Measurements from ENCODE around the gene ABCA3. TPM values are rescaled to one million over a fixed set of nuclear protein-coding genes. Genes with fewer than 3 reads are reported as not detected.

The ABCA3 gene
- total and polyA plus RNA-seq, 2 of the 8 experiments (the other 6 are each of a cell fraction or from before 2014, with no cell fraction given), result 5.7 to 7.9 TPM

GRCh38 chr16:2339521-2340484 lies 725 bp downstream of the ABCA3 start (continued):
- no peak for TF ChIP-seq RXRA (IDR thresholded peaks at IDR 0.05; ENCODE audit: insufficient read depth, low read depth, low read length)
- TF ChIP-seq EZH2 (IDR thresholded peaks at IDR 0.05; ENCODE audit: low read depth, low read length, severe bottlenecking), result peak; percentile 86
- TF ChIP-seq YY1 (IDR thresholded peaks at IDR 0.05; ENCODE audit: low read depth, low read length), result no peak
- TF ChIP-seq NRF1 (IDR thresholded peaks at IDR 0.05; ENCODE audit: low read depth, low read length), result no peak
- TF ChIP-seq KDM5A (IDR thresholded peaks at IDR 0.05; ENCODE audit: low read length), result no peak
- peak in 1 of 2 experiments; percentile 70; a peak in 1 of 4 replicates for TF ChIP-seq HDAC2 (IDR thresholded peaks at IDR 0.05; ENCODE audit: borderline replicate concordance in 1 of 2, low read depth in 2 of 2, low read length in 2 of 2)
- TF ChIP-seq KDM4A (IDR thresholded peaks at IDR 0.05; ENCODE audit: low read depth, low read length, severe bottlenecking), result peak; percentile 94
- 0 out of 2 replicates have a peak, but pooled peaks have one; percentile 34 for TF ChIP-seq PHF8 (conservative IDR thresholded peaks at IDR 0.05; ENCODE audit: low read depth, low read length)
- TF ChIP-seq SIN3A (conservative IDR thresholded peaks at IDR 0.05 in 1 of 2, IDR thresholded peaks at IDR 0.05 in 1 of 2; ENCODE audit: low read depth in 1 of 2, low read length in 2 of 2), result 0 out of 4 replicates have a peak, but pooled peaks of 1 of the 2 experiments have one; percentile 12
- peak; percentile 26 for TF ChIP-seq RNF2 (IDR thresholded peaks at IDR 0.05; ENCODE audit: borderline replicate concordance, low read depth, low read length, missing control alignments, poor library complexity, severe bottlenecking)
- TF ChIP-seq E2F6 (IDR thresholded peaks at IDR 0.05), result peak; percentile 89
- TF ChIP-seq SIX5 (IDR thresholded peaks at IDR 0.05; ENCODE audit: low read depth, low read length), result no peak
- no peak for TF ChIP-seq CHD1 (IDR thresholded peaks at IDR 0.05; ENCODE audit: low read depth, low read length)
- TF ChIP-seq RBBP5 (IDR thresholded peaks at IDR 0.05; ENCODE audit: borderline replicate concordance, low read depth, low read length), result 0 out of 2 replicates have a peak, but pooled peaks have one; percentile 12
- TF ChIP-seq RAD21 (IDR thresholded peaks at IDR 0.05 in 1 of 2, conservative IDR thresholded peaks at IDR 0.05 in 1 of 2; ENCODE audit: low read depth in 2 of 2, low read length in 2 of 2), result no peak
- no peak for TF ChIP-seq EP300 (IDR thresholded peaks at IDR 0.05; ENCODE audit: borderline replicate concordance in 1 of 2, low read depth in 2 of 2, low read length in 2 of 2)
- peak; percentile 57 for TF ChIP-seq ASH2L (IDR thresholded peaks at IDR 0.05; ENCODE audit: low read length)
- TF ChIP-seq MAFK (IDR thresholded peaks at IDR 0.05; ENCODE audit: low read depth, low read length), result no peak
- 0 out of 2 replicates have a peak, but pooled peaks have one; percentile 9 for TF ChIP-seq TAF1 (IDR thresholded peaks at IDR 0.05; ENCODE audit: low read depth, low read length)
- no peak for TF ChIP-seq CBX5 (IDR thresholded peaks at IDR 0.05; ENCODE audit: low read depth, low read length)

Data from H1 (cell line).